ENCODE measurements around the gene PLOD2.

GRCh38 chr3:146165877-146166276 is 4.9 kb upstream of the PLOD2 start:
- TF ChIP-seq POLR2A (IDR thresholded peaks at IDR 0.05; ENCODE audit: low read depth, low read length) (no peak), POLR2AphosphoS5 (IDR thresholded peaks at IDR 0.05; ENCODE audit: low read depth, low read length) (no peak), PAX5 (IDR thresholded peaks at IDR 0.05; ENCODE audit: insufficient read depth, low read length, severe bottlenecking) (no peak), TAF1 (IDR thresholded peaks at IDR 0.05; ENCODE audit: low read depth, low read length) (no peak), SPI1 (IDR thresholded peaks at IDR 0.05; ENCODE audit: low read depth, low read length) (no peak)
